ENCODE data around the gene HSD17B14. TPM values are rescaled to one million over a fixed set of nuclear protein-coding genes. Genes with fewer than 3 reads are reported as not detected.

The HSD17B14 gene
- total and polyA plus RNA-seq, 2 of the 8 experiments (the other 6 are each of a cell fraction or from before 2014, with no cell fraction given) = 8.4 to 25.5 TPM

GRCh38 chr19:48795055-48795684 is 41.1 kb downstream of the HSD17B14 start (continued):
- TF ChIP-seq BRCA1 (IDR thresholded peaks at IDR 0.05; ENCODE audit: low read depth, low read length) = no peak
- peak in 1 of 2 experiments; percentile 87; a peak in 1 of 4 replicates for TF ChIP-seq SIN3A (conservative IDR thresholded peaks at IDR 0.05 in 1 of 2, IDR thresholded peaks at IDR 0.05 in 1 of 2; ENCODE audit: low read depth in 1 of 2, low read length in 2 of 2)
- TF ChIP-seq POLR2A (IDR thresholded peaks at IDR 0.05; ENCODE audit: control extremely low read depth in 1 of 2, low read depth in 2 of 2, low read length in 2 of 2) = no peak
- TF ChIP-seq SRF (IDR thresholded peaks at IDR 0.05; ENCODE audit: low read depth, low read length) = 0 out of 2 replicates have a peak, but pooled peaks have one; percentile 14
- TF ChIP-seq MAFK (IDR thresholded peaks at IDR 0.05; ENCODE audit: low read depth, low read length) = peak; percentile 26; the same call in 1 of the 2 replicates
- TF ChIP-seq CHD1 (IDR thresholded peaks at IDR 0.05; ENCODE audit: low read depth, low read length) = no peak
- TF ChIP-seq EGR1 (IDR thresholded peaks at IDR 0.05; ENCODE audit: borderline replicate concordance, low read depth, low read length) = no peak
- TF ChIP-seq JUND (IDR thresholded peaks at IDR 0.05; ENCODE audit: low read length) = peak; percentile 79
- TF ChIP-seq CHD7 (IDR thresholded peaks at IDR 0.05; ENCODE audit: insufficient replicate concordance, low read length) = no peak
- no peak for TF ChIP-seq FOSL1 (IDR thresholded peaks at IDR 0.05; ENCODE audit: insufficient read depth, low read depth, low read length)
- TF ChIP-seq KDM1A (IDR thresholded peaks at IDR 0.05; ENCODE audit: borderline replicate concordance, low read length) = no peak

All from H1 (cell line).